ENCODE results near the gene CDC42EP5.
A peak's percentile ranks its signal among the peaks of the same experiment; 100 is the strongest.
"Not testable (repeated sequence)": the region's sequence is repeated elsewhere in the genome, so short reads cannot be mapped to it uniquely, and the experiment has no call there.

CDC42EP5 gene

GRCh38 chr19:54473071-54473891 lies at the start of gene CDC42EP5:
Gene CDC42EP5 (minus strand): TSS chr19:54473296. CDS start chr19:54465547, 7,749 bp downstream.
- no peak for DNase-seq

- DNase-seq = no peak
Measured at GRCh38 chr19:54521860-54522513, 48.9 kb upstream of the CDC42EP5 start.

- DNase-seq = no peak
Measured at GRCh38 chr19:54521022-54521859, 48.1 kb upstream of the CDC42EP5 start.

- peak; percentile 45 for DNase-seq
Measured at GRCh38 chr19:54518844-54519243, 45.7 kb upstream of the CDC42EP5 start.

GRCh38 chr19:54517483-54517882 lies 44.4 kb upstream of the CDC42EP5 start:
- peak; percentile 47 for DNase-seq

GRCh38 chr19:54515156-54515555 lies 42.1 kb upstream of the CDC42EP5 start:
- DNase-seq = no peak

GRCh38 chr19:54509200-54509940 lies 36.3 kb upstream of the CDC42EP5 start:
- DNase-seq = not testable (repeated sequence)

GRCh38 chr19:54508487-54508886 lies 35.4 kb upstream of the CDC42EP5 start:
- DNase-seq = not testable (repeated sequence)

GRCh38 chr19:54507824-54508223 lies 34.7 kb upstream of the CDC42EP5 start:
- no peak for DNase-seq

- DNase-seq = not testable (repeated sequence)
Measured at GRCh38 chr19:54507038-54507717, 34.1 kb upstream of the CDC42EP5 start.

- DNase-seq = no peak
Measured at GRCh38 chr19:54506079-54506478, 33.0 kb upstream of the CDC42EP5 start.

GRCh38 chr19:54505542-54505941 lies 32.4 kb upstream of the CDC42EP5 start:
- DNase-seq = not testable (repeated sequence)

GRCh38 chr19:54502518-54503048 lies 29.5 kb upstream of the CDC42EP5 start, which contains the start of gene LAIR2:
Gene LAIR2 (plus strand): TSS chr19:54502831. CDS start chr19:54502919, 88 bp downstream.
- no peak for DNase-seq

- not testable (repeated sequence) for DNase-seq
Measured at GRCh38 chr19:54498451-54498772, 25.3 kb upstream of the CDC42EP5 start.

- DNase-seq = not testable (repeated sequence)
Measured at GRCh38 chr19:54497747-54498450, 24.8 kb upstream of the CDC42EP5 start.

- DNase-seq = not testable (repeated sequence)
Measured at GRCh38 chr19:54495284-54495683, 22.2 kb upstream of the CDC42EP5 start.

- DNase-seq = no peak
Measured at GRCh38 chr19:54493967-54494585, 21.0 kb upstream of the CDC42EP5 start.

- DNase-seq = not testable (repeated sequence)
Measured at GRCh38 chr19:54493056-54493455, 20.0 kb upstream of the CDC42EP5 start.

- no peak for DNase-seq
Measured at GRCh38 chr19:54492568-54492967, 19.5 kb upstream of the CDC42EP5 start.

GRCh38 chr19:54489766-54490165 lies 16.7 kb upstream of the CDC42EP5 start:
- DNase-seq = no peak
